GM21576 (cell line): ENCODE results near the gene CDH22.

Experiments used
- ATAC-seq: cut with Tn5 transposase; IDR thresholded peaks from one replicate; pipeline ENCODE4 v1.9.1; 2021; ENCODE audit warnings: mild to moderate bottlenecking, moderate library complexity; ENCODE audit not compliant: unreplicated experiment

The CDH22 gene

GRCh38 chr20:46268662-46269061, 39.6 kb downstream of the CDH22 start:
- no peak for ATAC-seq

- ATAC-seq = no peak
These were observed 40.1 kb downstream of the CDH22 start for GRCh38 chr20:46268131-46268614.

- no peak for ATAC-seq
These were observed 40.9 kb downstream of the CDH22 start for GRCh38 chr20:46267108-46268105.

GRCh38 chr20:46265539-46265938, 42.8 kb downstream of the CDH22 start:
- no peak for ATAC-seq

GRCh38 chr20:46264391-46265266, 43.7 kb downstream of the CDH22 start:
- no peak for ATAC-seq

- no peak for ATAC-seq
These were observed 46.6 kb downstream of the CDH22 start for GRCh38 chr20:46261456-46262253.

- no peak for ATAC-seq
These were observed 47.3 kb downstream of the CDH22 start for GRCh38 chr20:46260936-46261454.

GRCh38 chr20:46260480-46260879, 47.8 kb downstream of the CDH22 start:
- ATAC-seq = no peak

GRCh38 chr20:46259260-46259859, 48.9 kb downstream of the CDH22 start:
- no peak for ATAC-seq

- no peak for ATAC-seq
These were observed 50.4 kb downstream of the CDH22 start for GRCh38 chr20:46257887-46258286.

GRCh38 chr20:46256293-46256692, 52.0 kb downstream of the CDH22 start:
- no peak for ATAC-seq

GRCh38 chr20:46255440-46256104, 52.7 kb downstream of the CDH22 start:
- ATAC-seq = no peak

- no peak for ATAC-seq
These were observed 54.9 kb downstream of the CDH22 start for GRCh38 chr20:46253391-46253790.

- ATAC-seq = no peak
These were observed 55.8 kb downstream of the CDH22 start for GRCh38 chr20:46252352-46253091.

- no peak for ATAC-seq
These were observed 57.1 kb downstream of the CDH22 start for GRCh38 chr20:46251211-46251673.

- no peak for ATAC-seq
These were observed 57.5 kb downstream of the CDH22 start for GRCh38 chr20:46250772-46251171.

GRCh38 chr20:46249671-46250070, 58.6 kb downstream of the CDH22 start:
- no peak for ATAC-seq

GRCh38 chr20:46246559-46246958, 61.7 kb downstream of the CDH22 start:
- ATAC-seq = no peak
